ENCODE results near the gene RREB1.

DNA sequence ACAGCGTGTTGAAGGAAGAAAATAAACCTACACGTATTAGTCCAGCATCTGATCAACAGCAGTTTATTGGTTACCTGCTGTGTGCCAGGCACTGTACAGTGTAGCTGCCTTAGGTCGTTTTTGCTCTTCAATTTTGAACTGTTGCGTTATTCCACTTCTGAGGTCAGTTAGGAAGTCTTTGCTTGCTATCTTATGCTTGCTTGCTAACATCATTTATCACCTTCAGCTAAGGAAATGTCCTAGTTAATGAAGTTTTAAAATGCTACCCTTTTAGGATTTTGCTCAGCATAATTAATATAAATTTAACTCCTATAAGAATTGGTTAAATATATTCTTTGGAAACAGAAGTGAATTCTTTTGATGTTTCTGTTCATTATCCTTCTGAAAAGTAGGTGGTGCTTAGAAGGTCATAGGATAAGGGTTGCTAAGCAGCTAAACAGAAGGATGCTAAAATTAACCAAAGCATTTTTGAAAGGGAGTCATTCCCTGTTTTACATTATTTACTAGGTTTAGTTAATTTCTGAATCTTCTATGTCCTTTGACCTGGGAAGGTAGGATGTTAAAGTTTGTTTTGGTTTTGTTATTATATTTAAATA is 3.4 kb downstream of the RREB1 start:
- TF ChIP-seq POLR2AphosphoS5 (IDR thresholded peaks at IDR 0.05) = no peak
- TF ChIP-seq, protein P1, sequence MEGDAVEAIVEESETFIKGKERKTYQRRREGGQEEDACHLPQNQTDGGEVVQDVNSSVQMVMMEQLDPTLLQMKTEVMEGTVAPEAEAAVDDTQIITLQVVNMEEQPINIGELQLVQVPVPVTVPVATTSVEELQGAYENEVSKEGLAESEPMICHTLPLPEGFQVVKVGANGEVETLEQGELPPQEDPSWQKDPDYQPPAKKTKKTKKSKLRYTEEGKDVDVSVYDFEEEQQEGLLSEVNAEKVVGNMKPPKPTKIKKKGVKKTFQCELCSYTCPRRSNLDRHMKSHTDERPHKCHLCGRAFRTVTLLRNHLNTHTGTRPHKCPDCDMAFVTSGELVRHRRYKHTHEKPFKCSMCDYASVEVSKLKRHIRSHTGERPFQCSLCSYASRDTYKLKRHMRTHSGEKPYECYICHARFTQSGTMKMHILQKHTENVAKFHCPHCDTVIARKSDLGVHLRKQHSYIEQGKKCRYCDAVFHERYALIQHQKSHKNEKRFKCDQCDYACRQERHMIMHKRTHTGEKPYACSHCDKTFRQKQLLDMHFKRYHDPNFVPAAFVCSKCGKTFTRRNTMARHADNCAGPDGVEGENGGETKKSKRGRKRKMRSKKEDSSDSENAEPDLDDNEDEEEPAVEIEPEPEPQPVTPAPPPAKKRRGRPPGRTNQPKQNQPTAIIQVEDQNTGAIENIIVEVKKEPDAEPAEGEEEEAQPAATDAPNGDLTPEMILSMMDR (IDR thresholded peaks at IDR 0.05 in 8 of 11, conservative IDR thresholded peaks at IDR 0.05 in 3 of 11) = no peak
